Activated CD4-positive, CD25-positive, alpha-beta regulatory T cell treated with anti-CD3 and anti-CD28 coated beads, Interleukin-2, amount 50 U/mL, for 72 hours (primary cell): Measurements from ENCODE around the gene PTPRK.
"Not testable (repeated sequence)": the region's sequence is repeated elsewhere in the genome, so short reads cannot be mapped to it uniquely, and the experiment has no call there.

ENCODE experiments used
- DNase-seq: peaks from one replicate; pipeline ENCODE4 v3.0.0; 2021

PTPRK gene

GRCh38 chr6:127992144-127992543 is 528.3 kb downstream of the PTPRK start:
- no peak for DNase-seq

GRCh38 chr6:127990074-127990473 is 530.3 kb downstream of the PTPRK start:
- DNase-seq = no peak

GRCh38 chr6:127980996-127981395 is 539.4 kb downstream of the PTPRK start:
- no peak for DNase-seq

GRCh38 chr6:127978185-127978584 is 542.2 kb downstream of the PTPRK start:
- DNase-seq = not testable (repeated sequence)

GRCh38 chr6:127976796-127977195 is 543.6 kb downstream of the PTPRK start:
- no peak for DNase-seq

GRCh38 chr6:127976111-127976510 is 544.3 kb downstream of the PTPRK start:
- no peak for DNase-seq

- DNase-seq = no peak
These were observed 547.6 kb downstream of the PTPRK start for GRCh38 chr6:127972815-127973214.

- DNase-seq = no peak
These were observed 548.4 kb downstream of the PTPRK start for GRCh38 chr6:127971945-127972391.

- DNase-seq = no peak
These were observed 549.0 kb downstream of the PTPRK start for GRCh38 chr6:127971386-127971785.

GRCh38 chr6:127969701-127970100 is 550.7 kb downstream of the PTPRK start:
- DNase-seq = no peak

- no peak for DNase-seq
These were observed 552.0 kb downstream of the PTPRK start for GRCh38 chr6:127968394-127968793.

- no peak for DNase-seq
These were observed 552.7 kb downstream of the PTPRK start for GRCh38 chr6:127967708-127968107.

GRCh38 chr6:127966616-127967015 is 553.8 kb downstream of the PTPRK start:
- no peak for DNase-seq

GRCh38 chr6:127963495-127963894 is 556.9 kb downstream of the PTPRK start:
- DNase-seq = no peak

GRCh38 chr6:127959869-127960268 is 560.5 kb downstream of the PTPRK start:
- no peak for DNase-seq

GRCh38 chr6:127956956-127957355 is 563.4 kb downstream of the PTPRK start:
- DNase-seq = no peak

- no peak for DNase-seq
These were observed 564.0 kb downstream of the PTPRK start for GRCh38 chr6:127956260-127956888.

- DNase-seq = no peak
These were observed 566.3 kb downstream of the PTPRK start for GRCh38 chr6:127954082-127954481.

- no peak for DNase-seq
These were observed 567.6 kb downstream of the PTPRK start for GRCh38 chr6:127952831-127953230.

GRCh38 chr6:127952176-127952575 is 568.2 kb downstream of the PTPRK start:
- DNase-seq = no peak

- DNase-seq = no peak
These were observed 569.1 kb downstream of the PTPRK start for GRCh38 chr6:127951172-127951917.

- no peak for DNase-seq
These were observed 569.7 kb downstream of the PTPRK start for GRCh38 chr6:127950566-127951145.

GRCh38 chr6:127949251-127949650 is 571.1 kb downstream of the PTPRK start:
- no peak for DNase-seq

GRCh38 chr6:127946388-127946787 is 574.0 kb downstream of the PTPRK start:
- DNase-seq = no peak
